Activated CD8-positive, alpha-beta T cell treated with anti-CD3 and anti-CD28 coated beads for 36 hours (primary cell): ENCODE results near the gene DNAJB5. TPM values are rescaled to one million over a fixed set of nuclear protein-coding genes. Genes with fewer than 3 reads are reported as not detected.

ENCODE experiments used
- ATAC-seq: fragments of 200-7000 bp; cut with Tn5 transposase; one replicate; pipeline ENCODE4 v1.10.0; 2021; ENCODE audit warnings: mild to moderate bottlenecking, moderate library complexity
- CTCF ChIA-PET: fragments of 350-600 bp; sonication (Branson Sonifier 250); formaldehyde crosslinking; loops from one replicate; lab custom pipeline; 2021; ENCODE audit warnings: antibody characterized with exemption; lab: Charles Lee
- POLR2A ChIA-PET: fragments of 350-600 bp; sonication (Branson Sonifier 250); formaldehyde crosslinking; loops from one replicate; lab custom pipeline; 2021; ENCODE audit warnings: antibody characterized with exemption; lab: Charles Lee
- DNase-seq: peaks from one replicate; pipeline ENCODE4 v3.0.0-alpha.2; 2020
- H3K27ac Mint-ChIP-seq: one replicate; pipeline ENCODE4 v1.8.0; 2021; ENCODE audit warnings: mild to moderate bottlenecking, mixed read lengths
- H3K27me3 Mint-ChIP-seq: one replicate; pipeline ENCODE4 v1.8.0; 2021; ENCODE audit warnings: mixed read lengths
- H3K36me3 Mint-ChIP-seq: one replicate; pipeline ENCODE4 v1.8.0; 2021; ENCODE audit warnings: low read depth, mixed read lengths
- H3K4me1 Mint-ChIP-seq: one replicate; pipeline ENCODE4 v1.8.0; 2021; ENCODE audit warnings: low read depth, mixed read lengths
- H3K4me3 Mint-ChIP-seq: one replicate; pipeline ENCODE4 v1.8.0; 2021; ENCODE audit warnings: mild to moderate bottlenecking, moderate library complexity, mixed read lengths
- H3K9me3 Mint-ChIP-seq: one replicate; pipeline ENCODE4 v1.8.0; 2021; ENCODE audit warnings: mixed read lengths
- intact Hi-C: fragments of 100-400 bp; cut with micrococcal nuclease; formaldehyde crosslinking; loops from one replicate; pipeline ENCODE4 v1.10.0; 2022
- total RNA-seq, 2 experiments: library from RNA; stranded (reverse); gene quantifications; one replicate each; pipeline ENCODE4 v1.2.3, GENCODE V29; 2021
- TF ChIP-seq, protein P1 (sequence below): fragments of 200-600 bp; IDR thresholded peaks from one replicate; pipeline ENCODE4 v1.8.0; 2022; ENCODE audit warnings: antibody characterized with exemption, mild to moderate bottlenecking

Gene DNAJB5
- total RNA-seq, 2 experiments from 2014 or later = 14.6 to 16.4 TPM

GRCh38 chr9:34988218-34989002 lies 1.1 kb upstream of the DNAJB5 start:
- POLR2A ChIA-PET = interaction anchor here (0.5 to 1.4 kb wide), 5 partner anchors 13 to 126 kb away, joined by 3 to 7 read pairs (median 4); partner anchors contain the start of gene VCP
- intact Hi-C loops = no loop called here
- H3K36me3 Mint-ChIP-seq = peaks cover 9% of the 10 kb centered on the region
- peak overlapping the region; percentile 91 for H3K27ac Mint-ChIP-seq
- H3K9me3 Mint-ChIP-seq = no peaks in the 10 kb centered on the region
- CTCF ChIA-PET = interaction anchor here (1.5 to 3.4 kb wide), 2 partner anchors 9 to 89 kb away, joined by 3 to 15 read pairs; no protein-coding TSS in a partner anchor
- no peaks in the 10 kb centered on the region for H3K27me3 Mint-ChIP-seq
- H3K4me1 Mint-ChIP-seq = peaks cover 72% of the 10 kb centered on the region
- H3K4me3 Mint-ChIP-seq = peak overlapping the region; percentile 80
- TF ChIP-seq, protein P1, sequence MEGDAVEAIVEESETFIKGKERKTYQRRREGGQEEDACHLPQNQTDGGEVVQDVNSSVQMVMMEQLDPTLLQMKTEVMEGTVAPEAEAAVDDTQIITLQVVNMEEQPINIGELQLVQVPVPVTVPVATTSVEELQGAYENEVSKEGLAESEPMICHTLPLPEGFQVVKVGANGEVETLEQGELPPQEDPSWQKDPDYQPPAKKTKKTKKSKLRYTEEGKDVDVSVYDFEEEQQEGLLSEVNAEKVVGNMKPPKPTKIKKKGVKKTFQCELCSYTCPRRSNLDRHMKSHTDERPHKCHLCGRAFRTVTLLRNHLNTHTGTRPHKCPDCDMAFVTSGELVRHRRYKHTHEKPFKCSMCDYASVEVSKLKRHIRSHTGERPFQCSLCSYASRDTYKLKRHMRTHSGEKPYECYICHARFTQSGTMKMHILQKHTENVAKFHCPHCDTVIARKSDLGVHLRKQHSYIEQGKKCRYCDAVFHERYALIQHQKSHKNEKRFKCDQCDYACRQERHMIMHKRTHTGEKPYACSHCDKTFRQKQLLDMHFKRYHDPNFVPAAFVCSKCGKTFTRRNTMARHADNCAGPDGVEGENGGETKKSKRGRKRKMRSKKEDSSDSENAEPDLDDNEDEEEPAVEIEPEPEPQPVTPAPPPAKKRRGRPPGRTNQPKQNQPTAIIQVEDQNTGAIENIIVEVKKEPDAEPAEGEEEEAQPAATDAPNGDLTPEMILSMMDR = no peak
- DNase-seq = peak; percentile 80
- no peak for ATAC-seq

- Mint-ChIP-seq H3K4me1 (peaks cover 71% of the 10 kb centered on the region), H3K4me3 (peak overlapping the region; percentile 80)
These were observed 546 bp downstream of the DNAJB5 start for GRCh38 chr9:34989946-34990635.

DNA sequence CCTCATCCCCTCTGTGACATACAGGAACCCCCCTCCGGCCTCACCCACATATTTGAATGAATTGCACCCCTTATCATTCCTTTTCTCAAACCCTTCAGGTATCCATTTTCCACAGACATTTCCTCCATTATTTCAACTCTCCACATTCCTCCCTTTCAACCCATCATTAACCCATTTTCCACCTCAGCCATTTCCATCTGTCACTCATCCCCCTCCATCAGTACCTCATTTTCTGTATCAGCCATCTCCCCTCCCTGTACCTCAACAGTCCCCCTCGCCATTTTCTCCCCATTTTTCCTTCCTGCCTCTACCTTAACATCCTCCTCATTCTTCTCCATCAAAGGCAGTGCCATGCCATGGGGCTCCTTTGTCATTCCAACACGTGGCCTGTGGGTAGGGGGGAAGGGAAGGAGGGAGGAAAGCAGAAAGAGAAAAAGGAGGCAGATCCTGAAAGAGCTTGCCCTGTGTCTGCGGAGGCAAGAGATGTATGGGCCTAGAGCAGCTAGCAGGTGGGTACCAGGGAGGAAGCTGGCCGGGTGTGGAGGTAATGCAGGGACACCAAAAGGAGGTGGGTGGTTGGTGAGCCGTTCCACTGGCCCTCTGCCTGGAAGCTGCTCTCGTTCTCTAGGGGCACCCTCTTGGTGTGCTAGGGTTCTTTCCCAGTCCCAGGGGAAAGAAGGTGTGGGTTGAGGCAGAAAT lies 1.5 kb downstream of the DNAJB5 start:
- Mint-ChIP-seq H3K36me3 (peaks cover 17% of the 10 kb centered on the region), H3K4me3 (peak overlapping the region; percentile 80), H3K9me3 (no peaks in the 10 kb centered on the region), H3K4me1 (peaks cover 63% of the 10 kb centered on the region), H3K27ac (peak overlapping the region; percentile 74), H3K27me3 (no peaks in the 10 kb centered on the region)
- CTCF ChIA-PET = interaction anchor here (1.1 to 3.4 kb wide), 2 partner anchors 60 to 92 kb away, joined by 3 to 15 read pairs; no protein-coding TSS in a partner anchor
- POLR2A ChIA-PET = no interaction called here
- DNase-seq = peak; percentile 27
- no peak for ATAC-seq
- intact Hi-C loops = loop anchor here (5.0 kb wide), 1 partner anchor 81 kb away; the partner anchor contains the start of gene VCP
- TF ChIP-seq, protein P1 = no peak

More at GRCh38 chr9:34989946-34990635, 546 bp downstream of the DNAJB5 start:
- DNase-seq (peak; percentile 64), ATAC-seq (no peak)
- Mint-ChIP-seq H3K9me3 (no peaks in the 10 kb centered on the region), H3K27ac (peak overlapping the region; percentile 46), H3K27me3 (no peaks in the 10 kb centered on the region), H3K36me3 (peaks cover 13% of the 10 kb centered on the region)
- ChIA-PET CTCF (interaction anchor here (1.0 to 3.4 kb wide), 3 partner anchors 8 to 91 kb away, joined by 3 to 15 read pairs (median 3); no protein-coding TSS in a partner anchor), POLR2A (interaction anchor here (1.1 kb wide), 1 partner anchor 102 kb away, joined by 3 read pairs; no protein-coding TSS in a partner anchor)
- TF ChIP-seq, protein P1 = no peak
- intact Hi-C loops = loop anchor here (5.0 kb wide), 1 partner anchor 82 kb away; the partner anchor contains the start of gene VCP

DNA sequence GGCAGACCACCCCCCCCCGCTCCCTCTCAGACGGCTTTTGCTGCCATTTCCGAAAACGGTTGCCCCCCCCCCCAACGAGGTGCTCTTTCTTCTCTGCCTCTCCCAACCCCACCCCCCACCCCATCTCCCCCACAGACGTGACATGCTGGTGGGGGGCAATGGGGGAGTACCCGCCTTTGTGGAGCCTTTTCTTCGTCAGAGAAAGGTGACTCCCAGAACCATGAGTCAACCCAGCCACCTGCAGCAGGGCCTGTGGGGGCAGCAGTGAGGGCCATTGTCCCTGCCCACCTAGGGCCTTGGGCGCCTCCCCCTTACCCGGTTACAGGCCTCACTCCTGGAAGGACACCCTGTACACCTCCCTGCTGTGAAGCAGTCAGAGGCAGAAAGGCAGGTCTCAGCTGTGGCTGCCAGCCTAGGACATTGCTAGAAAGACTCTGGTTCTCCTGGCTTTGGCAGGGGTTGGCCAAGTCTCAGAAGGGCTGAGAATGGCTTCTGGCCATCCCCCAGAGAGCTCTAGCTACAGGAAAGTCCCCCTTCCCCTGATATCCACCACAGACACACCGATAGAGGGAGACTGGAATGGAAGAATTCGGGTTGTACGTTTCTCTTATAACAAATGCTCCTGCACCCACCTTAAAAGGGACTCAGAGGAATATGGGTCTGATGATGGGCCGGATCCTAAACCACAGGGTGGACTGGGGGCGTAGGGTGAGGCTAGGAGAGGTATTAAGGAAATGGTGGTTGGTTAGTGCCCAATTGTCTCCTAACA lies 2.2 kb downstream of the DNAJB5 start:
- ChIA-PET CTCF (interaction anchor here (1.1 to 3.4 kb wide), 3 partner anchors 59 to 93 kb away, joined by 3 to 15 read pairs (median 3); no protein-coding TSS in a partner anchor), POLR2A (interaction anchor here (0.7 to 1.3 kb wide), 3 partner anchors 10 to 123 kb away, joined by 3 read pairs; no protein-coding TSS in a partner anchor)
- DNase-seq (peak; percentile 78), ATAC-seq (peak; percentile 11)
- intact Hi-C loops = loop anchor here (5.0 kb wide), 1 partner anchor 81 kb away; the partner anchor contains the start of gene VCP
- Mint-ChIP-seq H3K36me3 (peaks cover 24% of the 10 kb centered on the region), H3K4me3 (peak overlapping the region; percentile 49), H3K4me1 (peaks cover 57% of the 10 kb centered on the region), H3K27me3 (no peaks in the 10 kb centered on the region), H3K27ac (peak overlapping the region; percentile 90), H3K9me3 (no peaks in the 10 kb centered on the region)
- TF ChIP-seq, protein P1 = no peak
